GM12878 (cell line): ENCODE data around the gene SMIM31. TPM values are rescaled to one million over a fixed set of nuclear protein-coding genes. Genes with fewer than 3 reads are reported as not detected.

Experiments
- ASH2L ChIP-seq: fragments of 300-600, 200-600 bp; sonication (generic); IDR thresholded peaks from 2 replicates; pipeline ENCODE4 v1.6.1; 2017; ENCODE audit warnings: low read depth, mild to moderate bottlenecking, borderline replicate concordance
- BCL11A ChIP-seq: IDR thresholded peaks from 2 replicates; pipeline ENCODE4 v1.6.1; 2011; ENCODE audit warnings: low read depth, low read length
- CBFB ChIP-seq: IDR thresholded peaks from 2 replicates; pipeline ENCODE4 v1.6.1; 2016; ENCODE audit warnings: antibody characterized with exemption, low read depth
- CBX3 ChIP-seq: fragments of 200-600 bp; sonication (generic); IDR thresholded peaks from 2 replicates; pipeline ENCODE4 v1.6.1; 2016; ENCODE audit warnings: low read depth, borderline replicate concordance
- GATAD2B ChIP-seq: fragments of 450-650 bp; conservative IDR thresholded peaks from 2 replicates; pipeline ENCODE4 v1.6.1; 2017; ENCODE audit warnings: low read depth, mild to moderate bottlenecking, moderate library complexity
- HDAC6 ChIP-seq: fragments of 200-600 bp; sonication (generic); IDR thresholded peaks from one replicate; pipeline ENCODE4 v1.8.0; 2017; ENCODE audit warnings: antibody characterized with exemption; ENCODE audit not compliant: unreplicated experiment
- MEF2B ChIP-seq: fragments of 450-650 bp; IDR thresholded peaks from 2 replicates; pipeline ENCODE4 v1.6.1; 2018; ENCODE audit warnings: mild to moderate bottlenecking, moderate library complexity; ENCODE audit not compliant: partially characterized antibody, poor library complexity, severe bottlenecking
- MXI1 ChIP-seq: fragments of 150-350 bp; IDR thresholded peaks from 2 replicates; pipeline ENCODE4 v1.6.1; 2011; ENCODE audit warnings: low read depth, mild to moderate bottlenecking, inconsistent platforms, low read length, improper control_type of control experiment
- SPI1 ChIP-seq: IDR thresholded peaks from 2 replicates; pipeline ENCODE4 v1.6.1; 2011; ENCODE audit warnings: low read depth, mild to moderate bottlenecking, low read length, moderate library complexity, borderline replicate concordance; ENCODE audit not compliant: insufficient read depth
- SUPT20H ChIP-seq: IDR thresholded peaks from 2 replicates; pipeline ENCODE4 v1.6.1; 2011; ENCODE audit warnings: low read depth, mild to moderate bottlenecking, low read length, moderate library complexity, borderline replicate concordance; ENCODE audit not compliant: control insufficient read depth
- TCF3 ChIP-seq: IDR thresholded peaks from 2 replicates; pipeline ENCODE4 v1.6.1; 2012; ENCODE audit warnings: low read depth, mild to moderate bottlenecking, low read length, borderline replicate concordance; ENCODE audit not compliant: insufficient read depth
- polyA plus RNA-seq, 11 experiments: library from polyadenylated mRNA; depleted of rRNA in 4 of 11; unstranded in 6 of 11; stranded (reverse) in 5 of 11; fragments of >200 nt; fragmentation: Nextera tagmentation in 4 of 11; fragmentation: Illumina TruSeq in 1 of 11; extraction: Ambion mirVana in 4 of 11; extraction: Trizol in 1 of 11; gene quantifications; 1 replicate in 1 of 11; 2 replicates in 10 of 11; pipeline versions ENCODE4 v1.2.1 to v1.2.3, GENCODE V29; 2011 to 2016; ENCODE audit warnings: inconsistent platforms in 2 of 11, missing spikeins in 2 of 11, low read depth in 1 of 11
- total RNA-seq, 4 experiments: library from RNA; depleted of rRNA in 3 of 4; stranded (reverse); fragments of >200 nt in 3 of 4; fragmentation: Illumina TruSeq in 1 of 4; extraction: Trizol in 1 of 4; gene quantifications; 2 replicates each; pipeline versions ENCODE4 v1.2.1 to v1.2.3, GENCODE V29; 2013 to 2021
- TF ChIP-seq, protein P1 (sequence below): fragments of 450-650 bp; IDR thresholded peaks from 2 replicates; pipeline ENCODE4 v1.6.1; 2017; ENCODE audit warnings: mild to moderate bottlenecking, low read depth, inconsistent platforms; ENCODE audit not compliant: poor library complexity, severe bottlenecking

SMIM31 gene
- total and polyA plus RNA-seq, 10 of the 15 experiments (the other 5 are each of a cell fraction or from before 2014, with no cell fraction given): not detected

DNA sequence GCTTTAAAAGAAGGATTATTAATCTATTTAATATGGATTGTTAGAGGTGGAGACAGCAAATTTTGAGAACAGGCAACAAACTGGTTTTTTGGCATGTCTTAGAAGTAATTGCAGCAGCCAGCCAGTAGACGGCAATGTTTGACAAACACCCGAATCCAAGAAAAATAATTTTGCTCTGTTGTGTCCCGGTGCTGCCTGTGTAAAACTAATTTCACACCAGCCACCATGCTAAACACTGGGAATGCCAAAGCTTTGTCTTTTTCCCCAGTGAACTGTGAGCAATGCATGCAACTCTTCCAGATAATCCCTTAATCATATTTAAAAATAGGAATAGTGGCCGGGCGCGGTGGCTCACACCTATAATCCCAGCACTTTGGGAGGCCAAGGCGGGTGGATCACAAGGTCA lies 25.9 kb downstream of the SMIM31 start (continued):
- no peak for TF ChIP-seq BCL11A
- no peak for TF ChIP-seq ASH2L
- no peak for TF ChIP-seq CBX3
- no peak for TF ChIP-seq CBFB
- TF ChIP-seq, protein P1, sequence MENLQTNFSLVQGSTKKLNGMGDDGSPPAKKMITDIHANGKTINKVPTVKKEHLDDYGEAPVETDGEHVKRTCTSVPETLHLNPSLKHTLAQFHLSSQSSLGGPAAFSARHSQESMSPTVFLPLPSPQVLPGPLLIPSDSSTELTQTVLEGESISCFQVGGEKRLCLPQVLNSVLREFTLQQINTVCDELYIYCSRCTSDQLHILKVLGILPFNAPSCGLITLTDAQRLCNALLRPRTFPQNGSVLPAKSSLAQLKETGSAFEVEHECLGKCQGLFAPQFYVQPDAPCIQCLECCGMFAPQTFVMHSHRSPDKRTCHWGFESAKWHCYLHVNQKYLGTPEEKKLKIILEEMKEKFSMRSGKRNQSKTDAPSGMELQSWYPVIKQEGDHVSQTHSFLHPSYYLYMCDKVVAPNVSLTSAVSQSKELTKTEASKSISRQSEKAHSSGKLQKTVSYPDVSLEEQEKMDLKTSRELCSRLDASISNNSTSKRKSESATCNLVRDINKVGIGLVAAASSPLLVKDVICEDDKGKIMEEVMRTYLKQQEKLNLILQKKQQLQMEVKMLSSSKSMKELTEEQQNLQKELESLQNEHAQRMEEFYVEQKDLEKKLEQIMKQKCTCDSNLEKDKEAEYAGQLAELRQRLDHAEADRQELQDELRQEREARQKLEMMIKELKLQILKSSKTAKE: no peak
- TF ChIP-seq TCF3: no peak
- no peak for TF ChIP-seq GATAD2B
- no peak for TF ChIP-seq SPI1
- TF ChIP-seq MEF2B: no peak
- no peak for TF ChIP-seq HDAC6
- no peak for TF ChIP-seq SUPT20H
- TF ChIP-seq MXI1: no peak
- TF ChIP-seq, all 136 proteins: peak for 9
